A673 (cell line): ENCODE results near the gene TLCD3A.

Experiments
- EZH2 ChIP-seq: fragments of 200-600 bp; sonication (generic); IDR thresholded peaks from 2 replicates; pipeline ENCODE4 v1.6.1; 2017; ENCODE audit warnings: borderline replicate concordance, low read depth, mild to moderate bottlenecking, mixed read lengths, antibody characterized with exemption, low read length; ENCODE audit not compliant: poor library complexity, severe bottlenecking
- TF ChIP-seq, protein P1 (sequence below): fragments of 300-800, 200-600 bp; sonication (generic); conservative IDR thresholded peaks from 2 replicates; pipeline ENCODE4 v1.5.1; 2017; ENCODE audit warnings: low read depth, mild to moderate bottlenecking, antibody characterized with exemption, low read length, moderate library complexity, mixed read lengths

DNA sequence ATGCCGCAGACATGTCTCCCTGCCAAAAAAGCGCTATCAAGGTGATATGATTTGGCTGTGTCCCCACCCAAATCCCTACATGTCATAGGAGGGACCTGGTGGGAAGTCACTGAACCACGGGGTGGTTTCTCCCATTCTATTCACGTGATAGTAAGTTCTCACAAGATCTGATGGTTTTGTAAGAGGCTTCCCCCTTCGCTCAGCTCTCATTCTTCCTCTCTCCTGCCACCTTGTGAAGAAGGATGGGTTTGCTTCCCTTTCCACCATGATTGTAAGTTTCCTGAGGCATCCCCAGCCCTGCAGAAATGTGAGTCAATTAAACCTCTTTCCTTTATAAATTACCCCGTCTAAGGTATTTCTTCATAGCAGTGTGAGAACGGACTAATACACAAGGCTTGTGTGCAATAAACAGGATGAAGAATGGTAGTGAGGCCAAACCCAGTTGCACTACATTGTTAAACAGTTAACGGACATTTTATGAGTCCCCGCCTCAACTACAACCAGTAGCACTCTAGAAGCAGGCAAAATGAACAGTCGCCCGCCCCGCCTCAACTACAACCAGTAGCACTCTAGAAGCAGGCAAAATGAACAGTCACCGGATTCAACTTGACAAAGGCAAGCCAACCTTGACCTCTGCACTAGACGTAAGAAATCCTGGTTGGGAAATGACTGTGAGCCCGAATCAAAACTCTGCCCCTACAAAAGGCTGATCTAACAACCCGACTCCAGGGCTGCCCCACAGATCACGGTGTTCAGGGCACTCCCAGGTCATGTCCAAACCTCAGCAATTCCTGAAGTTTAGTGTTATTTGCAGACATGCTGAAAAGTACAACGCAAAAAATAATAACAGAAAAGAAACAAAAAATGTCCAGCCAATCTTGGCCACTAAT is 44.1 kb upstream of the TLCD3A start:
- no peak for TF ChIP-seq EZH2
- TF ChIP-seq, protein P1, sequence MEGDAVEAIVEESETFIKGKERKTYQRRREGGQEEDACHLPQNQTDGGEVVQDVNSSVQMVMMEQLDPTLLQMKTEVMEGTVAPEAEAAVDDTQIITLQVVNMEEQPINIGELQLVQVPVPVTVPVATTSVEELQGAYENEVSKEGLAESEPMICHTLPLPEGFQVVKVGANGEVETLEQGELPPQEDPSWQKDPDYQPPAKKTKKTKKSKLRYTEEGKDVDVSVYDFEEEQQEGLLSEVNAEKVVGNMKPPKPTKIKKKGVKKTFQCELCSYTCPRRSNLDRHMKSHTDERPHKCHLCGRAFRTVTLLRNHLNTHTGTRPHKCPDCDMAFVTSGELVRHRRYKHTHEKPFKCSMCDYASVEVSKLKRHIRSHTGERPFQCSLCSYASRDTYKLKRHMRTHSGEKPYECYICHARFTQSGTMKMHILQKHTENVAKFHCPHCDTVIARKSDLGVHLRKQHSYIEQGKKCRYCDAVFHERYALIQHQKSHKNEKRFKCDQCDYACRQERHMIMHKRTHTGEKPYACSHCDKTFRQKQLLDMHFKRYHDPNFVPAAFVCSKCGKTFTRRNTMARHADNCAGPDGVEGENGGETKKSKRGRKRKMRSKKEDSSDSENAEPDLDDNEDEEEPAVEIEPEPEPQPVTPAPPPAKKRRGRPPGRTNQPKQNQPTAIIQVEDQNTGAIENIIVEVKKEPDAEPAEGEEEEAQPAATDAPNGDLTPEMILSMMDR: peak; percentile 42
